Neural progenitor cell (in vitro differentiated cells): ENCODE results near the gene EEF2K. TPM values are rescaled to one million over a fixed set of nuclear protein-coding genes. Genes with fewer than 3 reads are reported as not detected.

ENCODE experiments used
- DNase-seq: peaks from one replicate; pipeline ENCODE4 v3.0.0-alpha.2; 2016; ENCODE audit warnings: low spot score
- H2AFZ ChIP-seq: fragments of 200-600 bp; sonication (generic); replicated peaks from 2 replicates; pipeline ENCODE4 v1.6.1; 2016; ENCODE audit warnings: antibody characterized with exemption
- H3F3A ChIP-seq: fragments of 200-600 bp; sonication (generic); 2 replicates; pipeline ENCODE4 v1.6.1; 2016; ENCODE audit warnings: antibody characterized with exemption, low read depth
- H3K27ac ChIP-seq: fragments of 200-600 bp; sonication (generic); 2 replicates; pipeline ENCODE4 v1.5.1; 2016; ENCODE audit warnings: mild to moderate bottlenecking
- H3K27me3 ChIP-seq: fragments of 200-600 bp; sonication (generic); 2 replicates; pipeline ENCODE4 v1.6.1; 2016; ENCODE audit warnings: mild to moderate bottlenecking, moderate library complexity
- H3K36me3 ChIP-seq: fragments of 200-600 bp; sonication (generic); 2 replicates; pipeline ENCODE4 v1.5.1; 2016
- H3K4me1 ChIP-seq: fragments of 200-600 bp; sonication (generic); 2 replicates; pipeline ENCODE4 v1.6.1; 2016; ENCODE audit warnings: mixed run types
- H3K4me2 ChIP-seq: fragments of 200-600 bp; sonication (generic); 2 replicates; pipeline ENCODE4 v1.6.1; 2016
- H3K4me3 ChIP-seq: fragments of 200-600 bp; sonication (generic); 2 replicates; pipeline ENCODE4 v1.5.1; 2016
- H3K79me2 ChIP-seq: fragments of 200-600 bp; sonication (generic); 2 replicates; pipeline ENCODE4 v1.6.1; 2016; ENCODE audit warnings: low read depth
- H3K9ac ChIP-seq: fragments of 200-600 bp; sonication (generic); 2 replicates; pipeline ENCODE4 v1.6.1; 2016
- H3K9me3 ChIP-seq: fragments of 200-600 bp; sonication (generic); 2 replicates; pipeline ENCODE4 v1.5.1; 2016; ENCODE audit warnings: low read depth
- H4K20me1 ChIP-seq: fragments of 200-600 bp; sonication (generic); 2 replicates; pipeline ENCODE4 v1.6.1; 2016; ENCODE audit warnings: low read depth
- H3K27ac Mint-ChIP-seq: 3 replicates; pipeline ENCODE4 v1.8.0; 2021; ENCODE audit warnings: mixed read lengths
- H3K27me3 Mint-ChIP-seq: 2 replicates; pipeline ENCODE4 v1.8.0; 2022; ENCODE audit warnings: low read depth, mild to moderate bottlenecking, inconsistent platforms, moderate library complexity, mixed read lengths; ENCODE audit not compliant: insufficient read depth
- H3K36me3 Mint-ChIP-seq: 3 replicates; pipeline ENCODE4 v1.8.0; 2021; ENCODE audit warnings: mixed read lengths
- H3K4me1 Mint-ChIP-seq: 3 replicates; pipeline ENCODE4 v1.8.0; 2021; ENCODE audit warnings: mixed read lengths
- H3K4me3 Mint-ChIP-seq: 3 replicates; pipeline ENCODE4 v1.8.0; 2021; ENCODE audit warnings: mild to moderate bottlenecking, moderate library complexity, mixed read lengths
- H3K9me3 Mint-ChIP-seq: 3 replicates; pipeline ENCODE4 v1.8.0; 2020; ENCODE audit warnings: mixed read lengths
- CTCF ChIP-seq: fragments of 200-600 bp; sonication (generic); IDR thresholded peaks from 2 replicates; pipeline ENCODE4 v1.5.1; 2017; ENCODE audit warnings: antibody characterized with exemption, mild to moderate bottlenecking
- EZH2 ChIP-seq: fragments of 200-600 bp; sonication (generic); IDR thresholded peaks from 2 replicates; pipeline ENCODE4 v1.6.1; 2017; ENCODE audit warnings: antibody characterized with exemption, mild to moderate bottlenecking, moderate library complexity
- EZH2phosphoT487 ChIP-seq: fragments of 200-600 bp; sonication (generic); IDR thresholded peaks from 2 replicates; pipeline ENCODE4 v1.6.1; 2017; ENCODE audit warnings: antibody characterized with exemption
- total RNA-seq: library from RNA; depleted of rRNA; stranded (reverse); fragments of >200 nt; gene quantifications from 2 replicates; pipeline ENCODE4 v1.2.3, GENCODE V29; 2015; ENCODE audit warnings: low replicate concordance

The EEF2K gene
- total RNA-seq, 1 donor from 2014 or later, result 9.0 TPM

- Histone ChIP-seq H3K9me3 (no peaks in the 10 kb centered on the region), H2AFZ (no peak overlapping the region), H3K79me2 (no peaks in the 10 kb centered on the region), H3K36me3 (no peaks in the 10 kb centered on the region), H3K4me1 (no peaks in the 10 kb centered on the region), H3K9ac (no peak overlapping the region), H3K27me3 (no peaks in the 10 kb centered on the region), H3K4me3 (no peak overlapping the region), H4K20me1 (no peaks in the 10 kb centered on the region), H3F3A (no peaks in the 10 kb centered on the region), H3K27ac (no peak overlapping the region), H3K4me2 (no peak overlapping the region)
- Mint-ChIP-seq H3K27me3 (no peaks in the 10 kb centered on the region), H3K4me3 (no peak overlapping the region), H3K27ac (no peak overlapping the region), H3K36me3 (no peaks in the 10 kb centered on the region), H3K9me3 (no peaks in the 10 kb centered on the region), H3K4me1 (peaks cover under 1% of the 10 kb centered on the region)
- no peak for TF ChIP-seq EZH2phosphoT487
- no peak for TF ChIP-seq EZH2
- no peak for TF ChIP-seq CTCF
- DNase-seq, result no peak
Measured at GRCh38 chr16:22270525-22270924, 64.4 kb downstream of the EEF2K start.

GRCh38 chr16:22272870-22273650, 67.0 kb downstream of the EEF2K start:
- Histone ChIP-seq H3K36me3 (no peaks in the 10 kb centered on the region), H2AFZ (no peak overlapping the region), H4K20me1 (no peaks in the 10 kb centered on the region), H3K27ac (no peak overlapping the region), H3K9me3 (no peaks in the 10 kb centered on the region), H3K79me2 (no peaks in the 10 kb centered on the region), H3F3A (no peaks in the 10 kb centered on the region), H3K4me3 (no peak overlapping the region), H3K4me2 (no peak overlapping the region), H3K27me3 (no peaks in the 10 kb centered on the region), H3K9ac (no peak overlapping the region), H3K4me1 (no peaks in the 10 kb centered on the region)
- no peak overlapping the region for H3K27ac Mint-ChIP-seq
- DNase-seq, result no peak
- no peak overlapping the region for H3K4me3 Mint-ChIP-seq
- no peaks in the 10 kb centered on the region for H3K27me3 Mint-ChIP-seq
- H3K4me1 Mint-ChIP-seq, result no peaks in the 10 kb centered on the region
- no peaks in the 10 kb centered on the region for H3K9me3 Mint-ChIP-seq
- H3K36me3 Mint-ChIP-seq, result no peaks in the 10 kb centered on the region
- TF ChIP-seq EZH2phosphoT487, result no peak
- no peak for TF ChIP-seq EZH2
- no peak for TF ChIP-seq CTCF

GRCh38 chr16:22274916-22275315, 68.8 kb downstream of the EEF2K start:
- H3K4me1 ChIP-seq, result no peaks in the 10 kb centered on the region
- Mint-ChIP-seq H3K9me3 (no peaks in the 10 kb centered on the region), H3K36me3 (peaks cover 1% of the 10 kb centered on the region), H3K4me1 (no peaks in the 10 kb centered on the region), H3K4me3 (no peak overlapping the region), H3K27me3 (no peaks in the 10 kb centered on the region), H3K27ac (no peak overlapping the region)
- H3K9ac ChIP-seq, result no peak overlapping the region
- no peak for DNase-seq
- no peak overlapping the region for H3K27ac ChIP-seq
- no peak overlapping the region for H3K4me3 ChIP-seq
- H3K27me3 ChIP-seq, result no peaks in the 10 kb centered on the region
- no peak overlapping the region for H3K4me2 ChIP-seq
- no peaks in the 10 kb centered on the region for H4K20me1 ChIP-seq
- TF ChIP-seq EZH2 (no peak), EZH2phosphoT487 (no peak), CTCF (no peak)
- no peaks in the 10 kb centered on the region for H3F3A ChIP-seq
- H3K36me3 ChIP-seq, result no peaks in the 10 kb centered on the region
- no peak overlapping the region for H2AFZ ChIP-seq
- no peaks in the 10 kb centered on the region for H3K79me2 ChIP-seq
- no peaks in the 10 kb centered on the region for H3K9me3 ChIP-seq
